T-helper 1 cell (primary cell): ENCODE data around the gene ANGEL2.
"Not testable (repeated sequence)": the region's sequence is repeated elsewhere in the genome, so short reads cannot be mapped to it uniquely, and the experiment has no call there.

Experiments used
- DNase-seq, 5 donors: peaks; one replicate each; pipeline ENCODE4 v3.0.0-alpha.2; 2012 to 2020

The ANGEL2 gene

DNA sequence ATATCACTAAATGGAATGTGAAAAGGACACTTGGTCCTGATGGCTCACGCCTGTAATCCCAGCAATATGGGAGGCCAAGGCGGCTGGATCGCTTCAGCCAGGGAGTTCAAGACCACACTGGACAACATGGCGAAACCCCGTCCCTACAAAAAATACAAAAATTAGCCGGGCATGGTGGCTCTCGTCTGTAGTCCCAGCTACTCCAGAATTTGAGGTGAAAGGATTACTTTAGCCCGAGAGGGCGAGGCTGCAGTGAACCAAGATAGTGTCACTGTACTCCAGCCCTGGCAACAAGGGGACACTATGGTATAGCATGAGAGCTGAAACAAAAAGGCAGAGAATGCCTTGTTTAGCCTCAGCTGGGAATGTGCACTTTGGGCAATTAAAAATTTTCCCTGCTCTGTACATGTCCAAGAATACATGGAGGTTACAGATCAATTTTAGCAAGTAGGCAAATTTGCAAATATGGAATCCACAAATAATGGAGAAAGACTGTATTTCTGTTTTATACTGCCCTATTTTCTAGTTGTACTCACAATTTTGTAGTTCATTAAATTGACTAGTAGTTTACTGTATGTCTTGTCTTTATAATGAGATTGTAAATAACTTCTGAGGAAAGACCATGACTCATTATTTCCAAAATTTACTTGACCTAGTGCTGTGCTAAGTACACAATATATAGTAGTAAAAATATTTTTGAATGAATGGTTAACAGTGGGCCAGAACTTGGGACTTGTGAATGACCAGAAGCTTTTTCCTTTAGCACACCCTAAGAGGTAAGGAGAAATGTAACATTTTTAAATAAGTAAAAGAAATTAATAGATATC lies 2.0 kb upstream of the ANGEL2 start:
- no peak for DNase-seq

GRCh38 chr1:213014642-213015041 lies 1.0 kb downstream of the ANGEL2 start:
- no peak for DNase-seq

DNA sequence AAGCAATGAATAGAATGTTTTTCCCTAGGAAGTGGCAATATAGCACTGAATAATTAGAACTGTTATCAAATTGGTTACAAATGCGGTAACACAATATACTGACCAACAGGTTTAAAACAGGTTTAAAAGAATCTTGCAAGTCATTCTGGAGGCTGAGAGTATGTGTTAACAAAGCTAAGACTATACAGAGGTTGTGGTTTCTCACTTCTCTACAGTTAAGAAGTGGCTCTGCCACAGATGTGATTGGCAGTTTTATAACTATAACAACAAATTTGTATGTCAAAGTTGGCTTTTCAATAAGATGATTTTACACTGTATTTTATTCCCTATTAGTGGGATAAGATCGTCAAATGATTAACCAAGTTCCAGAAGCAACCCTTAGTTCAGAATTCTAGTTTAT lies 7.1 kb downstream of the ANGEL2 start:
- DNase-seq: peak in 1 of 5 donors; percentile 20

- DNase-seq: peak in 1 of 5 donors; percentile 72
Observed at GRCh38 chr1:213003256-213003655, 12.4 kb downstream of the ANGEL2 start.

DNA sequence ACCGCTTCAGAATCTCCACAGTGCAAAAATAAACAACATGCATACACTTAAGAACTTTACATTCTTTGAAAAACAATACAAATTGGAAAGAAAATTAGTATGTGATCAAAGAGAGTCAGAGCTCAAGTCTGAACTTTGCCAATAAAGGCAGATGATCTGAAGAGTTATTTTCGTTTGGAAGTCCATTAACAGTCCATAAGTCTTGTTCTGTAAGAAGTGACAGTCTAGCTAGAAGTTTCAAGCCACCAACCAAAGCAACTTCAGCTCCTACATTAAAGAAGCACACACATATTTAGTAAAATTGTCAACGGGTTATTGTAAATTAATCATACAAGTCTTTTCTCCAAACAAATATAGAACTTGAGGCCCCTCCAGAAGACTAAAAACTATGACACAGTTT lies 20.7 kb downstream of the ANGEL2 start:
- no peak for DNase-seq

DNA sequence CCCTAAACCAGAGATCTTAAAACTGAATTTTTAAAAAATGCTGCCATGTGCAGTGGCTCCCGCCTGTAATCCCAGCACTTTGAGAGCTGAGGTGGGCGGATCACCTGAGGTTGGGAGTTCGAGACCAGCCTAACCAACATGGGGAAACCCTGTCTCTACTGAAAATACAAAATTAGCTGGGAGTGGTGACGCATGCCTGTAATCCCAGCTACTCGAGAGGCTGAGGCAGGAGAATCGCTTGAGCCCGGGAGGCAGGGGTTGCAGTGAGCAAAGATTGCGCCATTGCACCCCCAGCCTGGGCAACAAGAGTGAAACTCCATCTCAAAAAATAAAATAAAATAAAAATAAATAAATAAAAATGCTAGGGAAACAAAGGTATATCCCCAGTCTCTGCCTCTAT lies 21.7 kb downstream of the ANGEL2 start:
- DNase-seq: not testable (repeated sequence)

DNA sequence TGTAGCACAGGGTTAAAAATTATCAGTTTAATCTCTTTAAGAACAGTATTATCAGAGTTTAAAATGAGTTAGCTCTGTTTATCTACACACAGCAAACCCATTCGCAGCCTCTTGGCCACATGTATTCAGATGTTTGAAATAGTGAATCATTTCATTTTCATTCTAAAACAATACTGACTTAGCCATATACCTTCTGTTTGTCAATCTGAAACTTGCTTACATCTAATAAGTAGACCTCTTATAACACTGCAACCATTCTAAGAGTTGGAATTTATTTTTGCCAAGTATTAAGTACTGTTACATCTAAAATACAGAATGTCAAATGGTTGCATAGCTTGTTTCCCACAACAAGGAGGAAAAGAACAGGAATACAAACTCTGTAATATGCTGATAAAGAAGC lies 25.4 kb downstream of the ANGEL2 start:
- no peak for DNase-seq

- no peak for DNase-seq
Observed at GRCh38 chr1:212987702-212988322, 27.9 kb downstream of the ANGEL2 start.

- no peak for DNase-seq
Observed at GRCh38 chr1:212986551-212986950, 29.1 kb downstream of the ANGEL2 start.

- no peak for DNase-seq
Observed at GRCh38 chr1:212984522-212985291, 31.0 kb downstream of the ANGEL2 start.

DNA sequence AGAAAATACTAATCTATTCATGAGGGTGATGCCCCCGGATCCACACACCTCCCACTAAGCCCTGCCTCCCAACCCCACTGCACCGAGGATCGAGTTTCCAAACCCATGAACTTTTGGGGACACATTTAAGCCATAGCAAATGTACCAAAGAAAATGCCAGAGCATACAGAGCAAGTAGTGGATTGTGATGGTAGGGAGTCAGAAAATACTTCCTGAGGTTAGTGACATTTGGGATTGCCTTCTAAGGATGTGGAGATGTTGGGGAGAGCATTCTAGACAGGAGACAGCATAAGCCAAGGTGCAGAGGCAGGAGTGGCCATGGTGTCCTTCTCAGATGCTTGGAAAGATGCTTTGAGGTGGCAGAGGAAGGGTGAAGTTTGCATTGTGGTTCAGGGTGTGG lies 32.2 kb downstream of the ANGEL2 start:
- DNase-seq: no peak

DNA sequence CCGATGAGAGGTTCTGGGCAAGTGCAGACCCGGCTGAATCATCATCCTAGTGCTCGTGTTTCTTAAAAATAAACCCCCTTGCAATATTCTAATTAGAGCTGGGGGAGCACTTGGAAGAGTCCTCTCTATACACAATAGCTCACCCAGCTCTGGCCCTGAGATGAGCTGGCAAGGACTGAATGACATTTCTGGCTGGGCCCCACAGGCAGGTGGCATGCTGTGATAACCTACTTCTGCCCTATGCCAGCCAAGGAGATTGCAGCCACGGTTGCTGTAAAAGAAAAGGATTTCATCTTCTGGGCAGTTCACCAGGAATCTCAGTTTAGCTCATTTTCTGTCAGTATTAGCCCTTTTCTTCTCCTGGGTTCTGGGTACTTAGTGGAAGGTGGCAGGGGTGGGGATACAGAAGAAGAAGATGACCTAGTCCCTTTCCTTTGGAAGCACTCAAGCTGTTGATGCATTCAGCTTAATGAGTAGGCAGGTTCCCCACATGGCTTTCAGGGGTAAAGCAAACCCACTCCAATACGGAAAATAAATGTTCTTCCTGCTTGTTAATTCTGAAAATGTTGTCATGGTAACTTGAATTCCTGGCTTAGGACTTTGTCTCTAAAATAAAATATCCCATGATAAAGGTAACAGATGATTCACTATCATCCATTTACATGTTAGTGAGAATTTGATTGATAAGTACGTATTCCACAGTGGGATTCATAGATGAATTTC lies 33.1 kb downstream of the ANGEL2 start:
- DNase-seq: no peak

- DNase-seq: peak in 1 of 5 donors; percentile 22
Observed at GRCh38 chr1:212981571-212982328, 33.9 kb downstream of the ANGEL2 start.

GRCh38 chr1:212981025-212981495 lies 34.6 kb downstream of the ANGEL2 start:
- DNase-seq: no peak

- DNase-seq: no peak
Observed at GRCh38 chr1:212980123-212980785, 35.4 kb downstream of the ANGEL2 start.

DNA sequence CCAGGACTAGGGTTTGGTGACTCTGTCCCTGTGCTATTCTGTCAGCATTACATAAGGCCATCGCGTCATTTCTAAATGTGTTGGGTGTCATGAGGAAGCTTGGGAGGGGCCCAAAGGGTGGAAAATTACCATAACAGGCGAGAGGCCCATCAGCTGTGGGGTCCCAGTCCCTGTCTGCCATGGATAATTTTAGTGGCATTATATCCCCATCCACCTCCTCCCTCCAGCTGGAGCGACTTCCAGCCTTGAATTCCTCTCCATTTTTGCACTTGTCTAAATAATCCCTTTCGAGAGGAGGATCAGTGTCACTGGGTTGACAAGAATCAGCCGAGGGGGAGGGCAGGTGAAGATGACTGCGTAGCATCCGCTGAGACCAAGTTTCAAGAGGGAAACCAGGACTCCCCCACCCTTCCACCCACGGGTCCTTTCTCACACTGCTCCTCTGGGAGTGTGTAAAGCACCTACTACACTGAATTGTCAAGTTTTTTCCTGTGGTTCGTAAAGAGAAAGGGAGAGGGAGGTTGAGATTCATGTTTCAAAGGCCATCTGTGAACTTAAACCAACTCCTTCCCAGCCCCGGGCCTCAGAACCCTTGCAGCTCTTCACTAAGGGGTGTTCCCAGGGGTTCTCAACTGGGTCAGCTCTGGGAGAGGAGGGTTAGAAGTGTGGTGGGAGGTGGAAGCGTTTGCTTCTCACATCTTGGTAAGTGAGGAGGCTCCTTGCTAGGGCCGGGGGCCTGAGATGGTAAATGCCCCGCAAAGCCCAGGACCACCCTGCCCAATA lies 36.1 kb downstream of the ANGEL2 start:
- peak in 1 of 5 donors; percentile 62 for DNase-seq

DNA sequence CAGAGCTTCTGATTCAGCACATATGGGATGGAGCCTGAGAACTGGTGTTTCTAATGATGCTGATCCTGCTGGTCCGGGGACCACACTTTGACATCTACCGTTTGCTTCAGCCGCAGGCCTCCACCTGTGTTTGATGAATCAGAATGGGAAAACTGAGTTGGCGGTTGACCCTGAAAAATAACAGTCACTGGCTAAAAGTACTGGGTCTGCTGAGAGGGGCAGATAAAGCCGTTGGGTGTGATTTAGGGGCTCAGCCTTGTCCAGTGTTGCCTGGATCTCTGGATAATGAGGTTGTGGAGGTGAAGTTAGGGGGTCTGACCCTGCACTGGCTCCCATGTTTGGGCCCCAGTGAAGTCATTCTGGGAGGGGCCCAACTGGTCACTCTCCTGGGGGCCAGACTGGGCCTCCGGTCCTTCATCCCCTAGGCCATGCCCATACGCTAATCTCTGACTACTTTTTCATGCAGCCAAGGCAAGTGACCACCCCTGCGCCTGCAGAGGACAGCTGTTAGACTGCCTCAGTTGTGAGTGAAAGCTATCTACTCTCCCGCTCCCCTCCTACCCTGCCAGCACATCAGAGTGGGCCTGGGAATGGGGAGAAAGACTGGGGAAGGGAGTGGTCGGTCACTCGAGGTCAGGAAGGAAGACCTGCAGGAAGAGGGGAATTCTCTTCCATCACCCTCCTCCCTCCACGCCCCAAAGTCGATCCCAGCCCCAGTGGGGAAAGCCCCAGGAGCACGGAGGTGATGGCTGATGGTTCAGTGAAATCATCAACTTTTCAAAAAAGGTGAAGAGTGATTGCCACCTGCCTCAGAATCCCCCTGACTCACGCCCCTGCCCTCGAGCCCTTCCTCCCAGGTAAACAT lies 37.7 kb downstream of the ANGEL2 start:
- DNase-seq: peak in 1 of 5 donors; percentile 68

DNA sequence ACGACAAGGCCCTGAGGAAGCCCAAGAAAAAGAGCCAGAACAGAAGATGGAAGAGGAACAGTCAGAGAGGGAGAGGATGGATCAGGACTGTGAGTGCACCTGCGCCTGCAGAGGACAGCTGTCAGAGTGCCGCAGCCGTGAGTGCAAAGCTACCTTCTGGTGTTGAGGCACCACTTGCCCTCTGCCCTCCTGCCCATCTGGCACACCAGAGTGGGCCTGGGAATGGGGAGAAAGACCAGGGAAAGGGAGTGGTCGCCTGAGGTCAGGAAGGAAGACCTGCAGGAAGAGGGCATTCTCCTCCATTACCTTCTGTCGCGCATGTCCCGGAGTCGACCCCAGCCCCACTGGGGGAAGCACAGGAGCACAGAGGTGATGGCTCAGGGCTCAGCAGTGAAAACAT lies 39.1 kb downstream of the ANGEL2 start:
- DNase-seq: no peak

DNA sequence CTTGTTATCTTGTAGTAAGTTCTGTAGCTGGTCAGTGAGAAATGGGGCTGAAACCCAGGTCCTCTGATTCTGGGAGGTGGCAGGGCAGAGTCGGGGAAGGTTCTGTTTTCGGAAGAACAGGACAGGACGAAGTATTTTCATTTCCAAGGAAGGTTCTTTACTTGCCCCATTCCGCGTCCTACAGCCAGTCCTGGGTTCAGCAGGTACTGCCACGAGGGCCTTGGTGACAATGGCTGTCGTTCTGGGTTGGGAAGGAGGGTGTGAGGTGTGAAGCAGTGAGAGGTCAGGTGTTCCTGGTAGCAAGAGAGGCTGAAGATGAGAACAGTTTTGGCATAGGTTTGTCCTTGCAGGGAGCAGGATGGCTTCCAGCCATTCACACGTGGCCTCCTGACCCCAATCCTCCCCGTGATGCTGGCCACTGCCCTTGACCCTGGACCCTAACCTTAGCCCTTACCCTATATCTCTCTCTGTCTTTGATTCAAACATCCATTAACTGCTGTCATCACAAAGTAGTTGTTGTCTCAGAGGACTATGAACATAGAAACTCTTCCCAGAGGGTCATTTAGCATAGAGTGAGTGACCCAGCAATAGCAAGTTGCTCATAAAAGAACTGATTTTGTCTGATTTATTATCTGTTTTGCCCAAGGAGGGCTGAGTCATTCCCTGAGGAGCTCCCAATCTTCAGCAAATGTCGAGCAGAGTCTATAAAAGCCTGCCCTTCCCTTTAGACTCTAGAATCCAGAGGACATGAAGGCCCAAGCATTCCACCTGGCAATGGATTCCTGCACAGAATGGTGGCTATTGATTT lies 40.4 kb downstream of the ANGEL2 start:
- no peak for DNase-seq
